ENCODE data around the gene DLGAP4.
"Not testable (repeated sequence)": the region's sequence is repeated elsewhere in the genome, so short reads cannot be mapped to it uniquely, and the experiment has no call there.

The DLGAP4 gene

DNA sequence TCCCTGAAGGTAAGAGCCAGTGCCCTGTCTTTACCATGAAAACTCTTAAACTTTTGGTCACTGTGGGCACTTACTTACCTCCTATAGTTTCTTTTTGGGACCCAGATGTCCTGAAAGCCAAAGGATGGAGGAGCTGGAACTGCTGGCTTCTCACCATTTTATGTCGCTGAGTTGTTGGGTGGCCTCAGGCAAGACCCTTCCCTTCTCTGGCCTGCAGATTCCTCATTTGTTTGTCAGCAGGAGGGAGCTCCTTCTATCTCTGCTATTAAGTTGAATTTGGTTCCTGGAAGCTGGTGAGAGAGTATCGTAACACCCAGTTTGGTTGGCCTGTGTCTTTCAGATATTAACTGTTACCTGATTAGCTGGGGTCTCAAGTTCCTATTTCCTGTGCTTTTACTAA lies 167.0 kb downstream of the DLGAP4 start:
- H3K4me3 Mint-ChIP-seq, result no peak overlapping the region
- H3K27ac Mint-ChIP-seq, result no peak overlapping the region
- H3K4me1 Mint-ChIP-seq (ENCODE audit: low read depth), result peaks cover 41% of the 10 kb centered on the region
- H3K27me3 Mint-ChIP-seq, result no peaks in the 10 kb centered on the region
- H3K9me3 Mint-ChIP-seq, result no peaks in the 10 kb centered on the region
- peaks cover 3% of the 10 kb centered on the region for H3K36me3 Mint-ChIP-seq (ENCODE audit: low read depth)

DNA sequence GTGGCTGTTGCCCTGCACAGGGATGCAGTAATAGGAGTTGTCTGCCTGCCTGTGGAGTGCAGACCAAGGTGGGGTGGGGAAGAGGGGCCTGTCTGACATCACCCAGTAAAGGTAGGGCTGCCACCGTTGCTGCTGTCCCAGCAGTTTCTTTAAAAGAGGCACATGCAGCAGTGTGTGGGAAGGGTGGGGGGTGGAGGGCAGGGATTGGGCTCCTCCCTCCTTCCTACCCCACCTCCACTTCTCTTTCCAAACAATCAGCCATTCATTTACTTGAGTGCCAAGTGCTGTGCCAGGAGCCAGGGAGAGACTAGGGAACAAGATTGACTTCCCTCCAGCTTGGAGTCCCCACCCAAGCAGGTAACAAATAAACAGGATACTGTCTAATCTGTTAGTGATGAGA lies 168.4 kb downstream of the DLGAP4 start:
- Mint-ChIP-seq H3K36me3 (ENCODE audit: low read depth) (no peaks in the 10 kb centered on the region), H3K4me1 (ENCODE audit: low read depth) (peaks cover 34% of the 10 kb centered on the region), H3K27me3 (no peaks in the 10 kb centered on the region), H3K27ac (no peak overlapping the region), H3K4me3 (no peak overlapping the region), H3K9me3 (no peaks in the 10 kb centered on the region)

DNA sequence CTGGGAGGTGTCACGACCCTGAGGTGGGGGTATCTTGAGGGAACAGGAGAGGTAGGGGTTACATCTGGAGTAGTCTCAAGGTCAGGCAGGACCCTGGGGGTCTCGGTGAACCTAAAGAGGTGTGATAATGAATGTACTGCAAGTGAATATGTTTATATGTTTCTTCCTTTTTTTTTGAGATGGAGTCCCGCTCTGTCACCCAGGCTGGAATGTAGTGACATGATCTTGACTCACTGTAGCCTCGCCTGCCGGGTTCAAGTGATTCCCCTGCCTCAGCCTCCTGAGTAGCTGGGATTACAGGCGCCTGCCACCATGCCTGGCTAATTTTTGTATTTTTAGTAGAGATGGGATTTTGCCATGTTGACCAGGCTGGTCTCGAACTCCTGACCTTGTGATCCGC lies 168.9 kb downstream of the DLGAP4 start:
- not testable (repeated sequence) for H3K27ac Mint-ChIP-seq; H3K4me3 Mint-ChIP-seq; H3K27me3 Mint-ChIP-seq; H3K9me3 Mint-ChIP-seq; H3K36me3 Mint-ChIP-seq (ENCODE audit: low read depth)
- H3K4me1 Mint-ChIP-seq (ENCODE audit: low read depth), result peaks cover 31% of the 10 kb centered on the region

DNA sequence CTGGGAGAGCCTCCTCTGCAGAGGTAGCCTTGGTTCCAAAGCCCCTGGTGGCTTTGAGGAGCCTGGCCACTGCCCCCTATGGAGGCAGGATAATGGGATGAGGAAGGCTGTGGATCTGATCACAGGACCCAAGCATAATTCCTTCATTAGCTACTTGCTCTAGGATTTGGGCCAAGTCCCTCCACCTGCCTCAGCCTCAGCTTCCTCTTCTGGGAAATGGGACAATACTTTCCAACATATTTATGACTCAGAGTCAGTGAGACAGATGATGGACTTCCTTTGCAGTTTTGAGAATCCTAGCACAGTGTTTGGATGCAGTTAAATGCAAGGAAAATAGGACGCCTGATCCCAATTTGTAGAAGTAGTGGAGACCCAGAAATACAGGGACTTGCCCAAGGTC lies 171.3 kb downstream of the DLGAP4 start:
- Mint-ChIP-seq H3K36me3 (ENCODE audit: low read depth) (no peaks in the 10 kb centered on the region), H3K4me3 (no peak overlapping the region), H3K27me3 (no peaks in the 10 kb centered on the region), H3K4me1 (ENCODE audit: low read depth) (peaks cover 18% of the 10 kb centered on the region), H3K9me3 (no peaks in the 10 kb centered on the region), H3K27ac (no peak overlapping the region)

DNA sequence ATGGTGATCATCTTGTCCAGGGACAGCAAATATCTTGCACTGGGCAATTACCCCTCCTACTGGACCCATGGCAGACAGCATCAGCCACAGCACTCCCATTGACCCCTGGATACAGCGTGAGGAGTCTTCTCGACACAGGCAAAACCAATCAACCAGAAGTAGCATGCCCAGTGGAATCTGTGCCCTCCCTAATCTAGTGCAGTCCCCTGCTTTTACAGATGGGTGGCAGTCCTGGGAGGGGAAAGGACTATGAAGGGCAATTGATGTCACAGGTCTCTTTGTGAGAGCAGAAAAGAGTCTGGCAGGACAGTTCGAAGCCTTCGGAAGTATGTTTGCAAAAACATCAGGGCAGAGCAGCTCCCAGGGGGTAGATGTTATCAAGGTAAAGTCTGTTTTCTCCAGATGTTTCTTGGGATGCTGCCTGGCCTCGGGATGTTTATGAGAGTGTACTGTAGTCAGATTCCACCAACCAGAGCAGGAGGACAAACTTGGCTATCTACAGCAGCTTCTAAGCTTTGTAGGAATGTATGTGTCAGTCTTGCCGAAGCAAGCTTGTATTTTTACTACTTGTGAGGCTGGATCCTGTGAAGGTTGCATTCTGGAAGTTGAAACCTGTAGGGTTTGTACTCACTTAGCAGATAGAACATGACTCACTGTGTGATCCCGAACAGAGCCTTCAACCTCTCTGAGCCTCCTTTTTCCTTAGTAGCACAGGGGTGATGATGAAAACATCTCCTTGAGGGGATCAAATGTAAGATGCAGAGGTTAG lies 172.2 kb downstream of the DLGAP4 start:
- no peak overlapping the region for H3K27ac Mint-ChIP-seq
- H3K4me1 Mint-ChIP-seq (ENCODE audit: low read depth), result peaks cover 10% of the 10 kb centered on the region
- no peaks in the 10 kb centered on the region for H3K9me3 Mint-ChIP-seq

DNA sequence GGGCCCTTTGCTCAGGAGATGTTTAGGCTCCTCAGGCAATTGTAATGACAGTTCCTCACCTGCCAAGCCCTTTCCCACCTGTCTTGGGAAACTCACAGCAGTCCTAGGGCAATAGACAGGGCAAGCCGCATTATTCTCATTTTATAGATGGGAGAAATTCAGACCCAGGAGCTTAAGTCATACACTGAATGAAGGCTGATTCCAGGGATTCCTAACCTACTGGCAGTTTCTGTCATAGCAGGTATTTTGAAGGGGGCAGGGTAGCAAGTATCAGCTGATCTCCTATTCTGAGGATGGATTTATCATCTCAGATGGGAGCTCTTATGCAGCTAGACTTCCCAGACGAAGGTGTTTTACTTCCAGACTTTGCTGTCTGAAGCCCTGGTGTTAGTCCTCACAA lies 173.8 kb downstream of the DLGAP4 start:
- no peak overlapping the region for H3K27ac Mint-ChIP-seq
- no peaks in the 10 kb centered on the region for H3K9me3 Mint-ChIP-seq
- no peak overlapping the region for H3K4me3 Mint-ChIP-seq
- H3K27me3 Mint-ChIP-seq, result no peaks in the 10 kb centered on the region
- H3K36me3 Mint-ChIP-seq (ENCODE audit: low read depth), result no peaks in the 10 kb centered on the region
- H3K4me1 Mint-ChIP-seq (ENCODE audit: low read depth), result peaks cover 3% of the 10 kb centered on the region

More for the DNA sequence above, 172.2 kb downstream of the DLGAP4 start:
- no peaks in the 10 kb centered on the region for H3K36me3 Mint-ChIP-seq (ENCODE audit: low read depth)
- no peak overlapping the region for H3K4me3 Mint-ChIP-seq
- no peaks in the 10 kb centered on the region for H3K27me3 Mint-ChIP-seq

DNA sequence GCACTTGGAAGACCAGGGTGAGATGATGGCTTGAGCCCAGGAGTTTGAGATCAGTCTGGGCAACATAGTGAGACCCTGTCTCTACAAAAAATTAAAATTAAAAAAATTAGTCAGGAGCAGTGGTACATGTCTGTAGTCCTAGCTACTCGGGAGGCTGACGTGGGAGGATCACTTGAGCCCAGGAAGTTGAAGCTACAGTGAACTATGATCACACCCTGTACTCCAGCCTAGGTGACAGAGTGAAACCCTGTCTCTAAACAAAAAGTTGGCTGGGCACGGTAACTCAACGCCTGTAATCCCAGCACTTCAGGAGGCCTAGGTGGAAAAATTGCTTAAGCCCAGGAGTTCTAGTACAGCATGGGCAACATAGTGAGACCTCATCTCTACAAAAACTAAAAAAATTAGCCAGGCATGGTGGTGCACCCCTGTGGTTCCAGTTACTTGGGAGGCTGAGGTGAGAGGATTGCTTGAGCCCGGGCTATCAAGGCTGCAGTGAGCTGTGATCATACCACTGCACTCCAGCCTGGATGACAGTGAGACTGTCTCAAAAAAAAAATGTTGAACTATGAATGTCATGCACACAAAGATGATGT lies 174.4 kb downstream of the DLGAP4 start:
- Mint-ChIP-seq H3K36me3 (ENCODE audit: low read depth) (no peaks in the 10 kb centered on the region), H3K4me3 (no peak overlapping the region), H3K27me3 (no peaks in the 10 kb centered on the region), H3K27ac (no peak overlapping the region), H3K4me1 (ENCODE audit: low read depth) (peaks cover 3% of the 10 kb centered on the region), H3K9me3 (no peaks in the 10 kb centered on the region)

DNA sequence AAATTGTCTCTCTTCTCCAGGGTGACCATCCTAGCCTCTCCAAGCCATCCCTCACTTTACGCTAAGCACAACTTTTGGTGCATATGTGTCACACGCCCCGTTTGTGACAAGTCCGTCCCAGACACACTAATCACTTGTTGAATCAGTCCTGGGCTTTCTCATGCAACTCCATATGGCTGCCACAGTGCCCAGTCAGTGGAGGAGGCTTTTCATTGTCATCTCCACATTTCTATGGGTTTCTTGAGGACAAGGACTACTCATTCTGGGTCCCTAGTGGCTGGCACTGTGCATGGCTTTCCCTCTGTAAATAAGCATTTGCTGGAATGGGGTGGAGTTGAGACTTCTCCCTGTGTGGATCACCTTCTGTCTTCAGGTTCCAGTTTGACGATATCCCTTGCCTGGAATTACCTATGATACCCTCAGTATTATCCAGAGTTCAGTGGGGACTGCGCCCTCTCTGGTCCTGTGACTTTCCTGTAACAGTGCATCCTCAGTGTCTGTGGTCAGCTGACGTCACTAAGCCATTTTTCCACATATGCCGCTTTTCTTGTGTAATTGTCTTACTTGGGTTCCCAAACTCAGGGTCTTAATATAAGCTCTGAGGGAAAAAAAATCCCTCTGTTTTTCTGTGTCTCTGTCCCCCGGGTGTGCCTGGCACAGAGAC lies 175.4 kb downstream of the DLGAP4 start:
- H3K27me3 Mint-ChIP-seq, result no peaks in the 10 kb centered on the region
- no peak overlapping the region for H3K4me3 Mint-ChIP-seq
- peaks cover 3% of the 10 kb centered on the region for H3K4me1 Mint-ChIP-seq (ENCODE audit: low read depth)
- H3K9me3 Mint-ChIP-seq, result no peaks in the 10 kb centered on the region
- H3K27ac Mint-ChIP-seq, result no peak overlapping the region
- no peaks in the 10 kb centered on the region for H3K36me3 Mint-ChIP-seq (ENCODE audit: low read depth)

DNA sequence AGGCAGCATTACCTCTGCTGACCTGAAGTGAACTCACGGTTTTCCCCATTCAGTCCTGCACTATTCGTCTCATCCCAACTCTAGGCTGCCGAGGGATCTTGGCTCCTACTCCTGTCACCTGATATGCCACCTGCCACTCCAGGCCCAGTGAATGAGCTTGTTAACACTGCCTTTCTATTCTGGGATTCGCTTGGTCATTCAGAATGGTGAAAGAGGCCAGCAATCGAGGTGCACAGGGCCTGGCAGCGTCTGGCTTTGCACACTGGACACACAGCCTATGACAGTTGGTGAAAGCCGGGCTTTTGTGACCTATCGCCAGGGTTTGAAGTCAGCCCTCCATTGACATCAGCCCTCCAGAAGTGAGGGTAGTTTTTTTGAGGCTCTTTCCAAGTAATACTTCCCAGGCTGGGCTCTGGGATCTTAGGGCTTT lies 175.9 kb downstream of the DLGAP4 start:
- H3K9me3 Mint-ChIP-seq, result no peaks in the 10 kb centered on the region
- peaks cover 3% of the 10 kb centered on the region for H3K4me1 Mint-ChIP-seq (ENCODE audit: low read depth)
- H3K27me3 Mint-ChIP-seq, result no peaks in the 10 kb centered on the region
- no peak overlapping the region for H3K27ac Mint-ChIP-seq
- no peaks in the 10 kb centered on the region for H3K36me3 Mint-ChIP-seq (ENCODE audit: low read depth)
- H3K4me3 Mint-ChIP-seq, result no peak overlapping the region

DNA sequence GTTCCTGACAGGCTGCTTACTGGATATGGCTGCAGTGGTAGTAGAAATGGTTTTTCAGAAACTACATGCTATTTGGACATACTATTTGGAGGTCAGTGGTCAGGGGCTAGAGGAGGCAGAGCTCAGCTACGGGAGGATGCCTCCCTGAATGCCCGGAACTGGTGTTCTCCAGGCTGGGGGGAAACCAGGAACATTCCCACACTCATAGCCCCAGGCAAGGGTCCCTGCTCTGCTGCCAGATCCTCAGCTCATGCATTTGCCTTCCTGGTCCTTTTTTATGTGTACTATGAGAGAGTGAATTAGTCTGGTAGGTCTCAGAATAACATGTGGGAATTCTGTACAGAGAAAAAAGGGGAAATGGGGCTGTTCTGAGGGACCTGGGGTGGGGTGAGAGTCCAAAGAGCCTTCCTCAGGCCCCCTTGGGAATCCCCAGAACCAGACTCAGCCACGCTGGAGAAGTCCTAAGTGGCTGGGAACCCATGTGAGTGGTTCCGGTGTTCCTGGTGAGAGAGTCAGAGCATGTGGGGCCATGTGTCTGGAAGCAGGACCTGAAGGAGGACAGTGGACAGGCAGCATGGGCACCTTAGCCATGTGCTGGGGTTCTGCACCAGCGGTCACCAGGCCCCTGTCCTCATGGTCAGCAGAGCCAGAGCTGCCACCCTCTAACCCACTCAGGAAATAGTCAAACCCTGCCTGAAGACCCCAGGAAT lies 177.2 kb downstream of the DLGAP4 start:
- no peak overlapping the region for H3K4me3 Mint-ChIP-seq
- peaks cover 3% of the 10 kb centered on the region for H3K4me1 Mint-ChIP-seq (ENCODE audit: low read depth)
- H3K36me3 Mint-ChIP-seq (ENCODE audit: low read depth), result no peaks in the 10 kb centered on the region
- H3K9me3 Mint-ChIP-seq, result no peaks in the 10 kb centered on the region
- H3K27me3 Mint-ChIP-seq, result no peaks in the 10 kb centered on the region
- no peak overlapping the region for H3K27ac Mint-ChIP-seq

DNA sequence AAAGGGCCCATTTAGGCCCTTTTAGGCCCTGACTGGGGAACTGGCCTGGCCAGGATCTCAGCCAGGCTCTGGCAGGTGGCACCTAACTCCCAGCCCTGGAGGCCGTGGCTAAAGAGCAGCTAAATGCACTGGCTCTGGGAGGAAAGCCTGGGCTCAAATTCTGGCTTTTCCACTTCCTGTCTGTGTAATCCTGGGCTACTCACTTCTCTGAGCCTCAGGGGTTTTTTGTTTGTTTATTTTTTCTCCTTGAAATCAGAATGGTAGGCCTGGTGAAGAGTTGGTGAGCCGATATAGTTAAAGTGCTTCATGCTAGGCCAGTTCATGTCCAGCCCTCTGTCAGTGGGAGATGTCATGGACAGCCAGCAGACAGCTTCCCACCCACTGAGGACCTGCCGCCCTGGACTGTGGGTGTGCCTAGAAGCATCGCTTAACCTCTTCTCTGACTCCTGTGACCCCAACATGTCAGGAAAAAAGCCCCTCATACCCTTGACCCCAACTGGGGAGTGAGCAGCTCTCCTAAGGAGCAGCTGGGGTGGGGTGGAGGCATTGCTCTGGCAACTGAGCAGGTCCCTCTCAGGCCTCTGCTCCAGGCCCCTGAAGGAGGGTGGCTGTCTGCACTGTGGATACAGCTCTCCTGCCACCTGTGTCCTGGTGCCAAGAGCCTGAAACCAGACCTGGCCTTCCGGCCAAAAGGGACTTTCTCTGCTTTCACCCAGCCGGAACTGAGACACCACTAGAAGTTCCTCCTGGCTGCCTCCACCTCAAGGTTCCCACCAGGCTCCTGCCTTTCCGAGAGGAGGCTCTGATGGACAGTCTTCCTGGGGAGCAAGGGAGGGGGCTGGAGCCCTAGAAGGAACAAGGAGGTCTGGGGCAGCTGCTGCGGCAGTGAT lies 178.0 kb downstream of the DLGAP4 start:
- no peaks in the 10 kb centered on the region for H3K36me3 Mint-ChIP-seq (ENCODE audit: low read depth)
- H3K4me1 Mint-ChIP-seq (ENCODE audit: low read depth), result peaks cover 3% of the 10 kb centered on the region
- no peak overlapping the region for H3K4me3 Mint-ChIP-seq
- no peaks in the 10 kb centered on the region for H3K9me3 Mint-ChIP-seq
- no peaks in the 10 kb centered on the region for H3K27me3 Mint-ChIP-seq
- no peak overlapping the region for H3K27ac Mint-ChIP-seq

DNA sequence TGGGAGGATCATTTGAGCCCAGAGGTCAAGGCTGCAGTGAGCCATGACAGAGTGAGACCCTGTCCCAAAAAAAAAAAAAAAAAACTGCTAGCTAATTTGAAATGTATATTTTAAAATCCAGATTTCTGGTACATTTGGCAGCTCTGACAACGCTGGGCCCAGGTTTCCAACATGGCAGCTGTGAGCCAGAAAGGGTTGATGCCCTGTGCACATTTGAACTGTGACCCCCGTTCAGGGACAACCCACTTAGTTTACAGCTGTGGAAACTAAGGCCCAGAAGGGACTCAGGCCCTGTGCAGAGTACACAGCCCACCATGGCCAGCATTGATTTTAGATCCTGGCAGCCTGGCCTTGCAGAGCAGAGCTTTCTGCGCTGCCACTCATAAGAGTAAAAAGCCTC lies 179.1 kb downstream of the DLGAP4 start:
- H3K27me3 Mint-ChIP-seq, result no peaks in the 10 kb centered on the region
- no peaks in the 10 kb centered on the region for H3K36me3 Mint-ChIP-seq (ENCODE audit: low read depth)
- H3K27ac Mint-ChIP-seq, result no peak overlapping the region
- H3K4me3 Mint-ChIP-seq, result no peak overlapping the region
- no peaks in the 10 kb centered on the region for H3K9me3 Mint-ChIP-seq
- H3K4me1 Mint-ChIP-seq (ENCODE audit: low read depth), result peaks cover 9% of the 10 kb centered on the region

DNA sequence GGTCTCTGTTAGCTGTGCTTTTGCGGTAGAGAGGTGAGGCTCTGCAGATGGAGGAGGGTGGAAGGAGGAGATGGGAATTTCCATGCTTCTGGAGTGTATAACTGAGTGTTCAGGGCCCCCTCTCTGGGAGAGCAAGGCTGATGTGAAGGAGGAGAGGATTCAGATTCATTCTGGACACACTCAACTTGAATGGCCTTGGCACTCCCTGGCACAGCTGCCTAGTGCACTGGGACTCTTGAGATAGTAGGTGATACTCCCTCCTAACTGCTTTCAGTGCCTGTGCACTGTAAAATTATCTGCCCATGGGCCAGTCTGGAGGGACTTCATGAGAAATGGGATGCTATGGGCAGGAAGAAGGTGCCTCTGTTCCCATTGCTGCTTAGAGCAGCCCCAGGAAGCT lies 180.9 kb downstream of the DLGAP4 start:
- H3K4me1 Mint-ChIP-seq (ENCODE audit: low read depth), result peaks cover 19% of the 10 kb centered on the region
- no peaks in the 10 kb centered on the region for H3K36me3 Mint-ChIP-seq (ENCODE audit: low read depth)
- no peak overlapping the region for H3K4me3 Mint-ChIP-seq
- no peak overlapping the region for H3K27ac Mint-ChIP-seq
- H3K27me3 Mint-ChIP-seq, result no peaks in the 10 kb centered on the region
- no peaks in the 10 kb centered on the region for H3K9me3 Mint-ChIP-seq

DNA sequence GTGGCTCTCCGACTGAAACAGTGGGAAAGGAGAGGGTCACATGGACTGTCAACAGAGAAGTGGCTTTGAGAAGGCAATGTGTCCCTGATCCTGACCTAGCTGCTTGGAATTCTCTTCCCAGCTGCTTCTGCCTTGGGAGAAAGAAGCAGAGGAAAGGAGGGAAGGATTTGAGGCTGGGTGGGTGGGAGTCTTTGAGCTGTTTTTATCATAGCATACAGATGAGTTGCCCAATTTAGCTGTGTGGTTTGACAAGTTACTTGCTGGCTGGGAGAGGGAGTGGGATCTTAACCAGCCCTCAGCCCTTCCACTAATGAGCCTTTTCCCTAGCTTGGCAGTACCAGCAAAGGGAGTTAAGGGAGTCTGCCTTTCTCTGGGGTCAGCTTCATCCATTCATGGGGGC lies 184.1 kb downstream of the DLGAP4 start:
- no peak overlapping the region for H3K27ac Mint-ChIP-seq
- H3K4me1 Mint-ChIP-seq (ENCODE audit: low read depth), result peaks cover 33% of the 10 kb centered on the region
- no peaks in the 10 kb centered on the region for H3K27me3 Mint-ChIP-seq

More for the DNA sequence above, 184.1 kb downstream of the DLGAP4 start:
- Mint-ChIP-seq H3K4me3 (no peak overlapping the region), H3K9me3 (no peaks in the 10 kb centered on the region), H3K36me3 (ENCODE audit: low read depth) (no peaks in the 10 kb centered on the region)

All from stimulated activated naive CD8-positive, alpha-beta T cell treated with anti-CD3 and anti-CD28 coated beads, Interleukin-15, Interleukin-2, amounts not matched to agents 100 ng/mL and 50 ng/mL, for 24 hours (primary cell).